Measurements from ENCODE around the gene AGXT. TPM values are rescaled to one million over a fixed set of nuclear protein-coding genes. Genes with fewer than 3 reads are reported as not detected.
A peak's percentile ranks its signal among the peaks of the same experiment; 100 is the strongest.

AGXT gene
- polyA plus RNA-seq, 1 donor (not counting 4 experiments of a cell fraction or from before 2014, with no cell fraction given), result not detected

- Histone ChIP-seq H3K27me3 (ENCODE audit: control insufficient read depth, extremely low read depth, insufficient read depth, low read length) (peaks cover 27% of the 10 kb centered on the region), H3K9ac (ENCODE audit: control insufficient read depth, extremely low read depth, insufficient read depth, low read length) (no peak overlapping the region), H2AFZ (ENCODE audit: control insufficient read depth, low read length) (peak overlapping the region; percentile 33), H3K27ac (ENCODE audit: control insufficient read depth, insufficient read depth, low read length) (no peak overlapping the region), H3K79me2 (ENCODE audit: control insufficient read depth, insufficient read depth, low read length) (no peaks in the 10 kb centered on the region), H3K36me3 (ENCODE audit: control insufficient read depth in 2 of 2, extremely low read depth in 1 of 2, insufficient read depth in 2 of 2, low read length in 2 of 2) (no peaks in the 10 kb centered on the region), H3K9me1 (ENCODE audit: control insufficient read depth, extremely low read depth, insufficient read depth, low read length) (no peaks in the 10 kb centered on the region), H3K9me3 (ENCODE audit: control insufficient read depth, low read depth, low read length) (no peaks in the 10 kb centered on the region), H3K4me2 (ENCODE audit: control insufficient read depth, extremely low read depth, insufficient read depth, low read depth, low read length) (peak overlapping the region; percentile 78), H4K20me1 (ENCODE audit: control insufficient read depth, extremely low read depth, insufficient read depth, low read length) (peaks cover 3% of the 10 kb centered on the region), H3K4me3 (ENCODE audit: control insufficient read depth in 2 of 3, extremely low read depth in 1 of 3, insufficient read depth in 2 of 3, low read depth in 1 of 3, low read length in 3 of 3) (peak overlapping the region in 2 of 3 experiments; percentile 33 to 40), H3K4me1 (ENCODE audit: control insufficient read depth, extremely low read depth, insufficient read depth, low read length) (peaks cover 5% of the 10 kb centered on the region)
- no peak for DNase-seq (ENCODE audit: low read depth, low spot score)
- FAIRE-seq, result no peak
- dilution Hi-C loops (cut with MboI; ENCODE audit: extremely low pct_ligation_motif_present, low sequenced_read_pairs), result no loop called here
- TF ChIP-seq, protein P1, sequence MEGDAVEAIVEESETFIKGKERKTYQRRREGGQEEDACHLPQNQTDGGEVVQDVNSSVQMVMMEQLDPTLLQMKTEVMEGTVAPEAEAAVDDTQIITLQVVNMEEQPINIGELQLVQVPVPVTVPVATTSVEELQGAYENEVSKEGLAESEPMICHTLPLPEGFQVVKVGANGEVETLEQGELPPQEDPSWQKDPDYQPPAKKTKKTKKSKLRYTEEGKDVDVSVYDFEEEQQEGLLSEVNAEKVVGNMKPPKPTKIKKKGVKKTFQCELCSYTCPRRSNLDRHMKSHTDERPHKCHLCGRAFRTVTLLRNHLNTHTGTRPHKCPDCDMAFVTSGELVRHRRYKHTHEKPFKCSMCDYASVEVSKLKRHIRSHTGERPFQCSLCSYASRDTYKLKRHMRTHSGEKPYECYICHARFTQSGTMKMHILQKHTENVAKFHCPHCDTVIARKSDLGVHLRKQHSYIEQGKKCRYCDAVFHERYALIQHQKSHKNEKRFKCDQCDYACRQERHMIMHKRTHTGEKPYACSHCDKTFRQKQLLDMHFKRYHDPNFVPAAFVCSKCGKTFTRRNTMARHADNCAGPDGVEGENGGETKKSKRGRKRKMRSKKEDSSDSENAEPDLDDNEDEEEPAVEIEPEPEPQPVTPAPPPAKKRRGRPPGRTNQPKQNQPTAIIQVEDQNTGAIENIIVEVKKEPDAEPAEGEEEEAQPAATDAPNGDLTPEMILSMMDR (optimal IDR thresholded peaks at IDR 0.05 in 1 of 3, IDR thresholded peaks at IDR 0.05 in 1 of 3, conservative IDR thresholded peaks at IDR 0.05 in 1 of 3; ENCODE audit: extremely low read depth in 1 of 3, insufficient read depth in 2 of 3, low read length in 3 of 3), result no peak
- TF ChIP-seq EZH2 (IDR thresholded peaks at IDR 0.05; ENCODE audit: low read length), result peak; percentile 37
Observed at GRCh38 chr2:240831594-240832204, 36.9 kb upstream of the AGXT start.

GRCh38 chr2:240832205-240832727 lies 36.4 kb upstream of the AGXT start:
- H3K9ac ChIP-seq (ENCODE audit: control insufficient read depth, extremely low read depth, insufficient read depth, low read length), result no peak overlapping the region
- DNase-seq (ENCODE audit: low read depth, low spot score) (peak; percentile 35), FAIRE-seq (no peak)
- H3K9me3 ChIP-seq (ENCODE audit: control insufficient read depth, low read depth, low read length), result no peaks in the 10 kb centered on the region
- peaks cover 3% of the 10 kb centered on the region for H4K20me1 ChIP-seq (ENCODE audit: control insufficient read depth, extremely low read depth, insufficient read depth, low read length)
- H3K36me3 ChIP-seq (ENCODE audit: control insufficient read depth in 2 of 2, extremely low read depth in 1 of 2, insufficient read depth in 2 of 2, low read length in 2 of 2), result no peaks in the 10 kb centered on the region
- H3K79me2 ChIP-seq (ENCODE audit: control insufficient read depth, insufficient read depth, low read length), result no peaks in the 10 kb centered on the region
- H3K4me1 ChIP-seq (ENCODE audit: control insufficient read depth, extremely low read depth, insufficient read depth, low read length), result peaks cover 5% of the 10 kb centered on the region
- TF ChIP-seq, protein P1 (optimal IDR thresholded peaks at IDR 0.05 in 1 of 3, IDR thresholded peaks at IDR 0.05 in 1 of 3, conservative IDR thresholded peaks at IDR 0.05 in 1 of 3; ENCODE audit: extremely low read depth in 1 of 3, insufficient read depth in 2 of 3, low read length in 3 of 3), result no peak
- no peak for TF ChIP-seq EZH2 (IDR thresholded peaks at IDR 0.05; ENCODE audit: low read length)
- H3K4me3 ChIP-seq (ENCODE audit: control insufficient read depth in 2 of 3, extremely low read depth in 1 of 3, insufficient read depth in 2 of 3, low read depth in 1 of 3, low read length in 3 of 3), result peak overlapping the region in 1 of 3 experiments; percentile 33
- H3K27ac ChIP-seq (ENCODE audit: control insufficient read depth, insufficient read depth, low read length), result no peak overlapping the region
- H2AFZ ChIP-seq (ENCODE audit: control insufficient read depth, low read length), result peak overlapping the region; percentile 33
- H3K4me2 ChIP-seq (ENCODE audit: control insufficient read depth, extremely low read depth, insufficient read depth, low read depth, low read length), result peak overlapping the region; percentile 78
- H3K9me1 ChIP-seq (ENCODE audit: control insufficient read depth, extremely low read depth, insufficient read depth, low read length), result no peaks in the 10 kb centered on the region
- H3K27me3 ChIP-seq (ENCODE audit: control insufficient read depth, extremely low read depth, insufficient read depth, low read length), result peaks cover 28% of the 10 kb centered on the region
- dilution Hi-C loops (cut with MboI; ENCODE audit: extremely low pct_ligation_motif_present, low sequenced_read_pairs), result no loop called here
